ENCODE results near the gene MAEA.

MAEA gene

GRCh38 chr4:1241936-1242505, 47.7 kb upstream of the MAEA start:
- Histone ChIP-seq H3K79me2 (ENCODE audit: insufficient read depth, low read depth) (peaks cover 48% of the 10 kb centered on the region), H3K4me2 (no peak overlapping the region), H3K4me1 (ENCODE audit: low read depth, poor library complexity, severe bottlenecking) (no peaks in the 10 kb centered on the region), H3K9ac (no peak overlapping the region), H2AFZ (ENCODE audit: low read depth) (no peak overlapping the region), H3K4me3 (IDR thresholded peaks at IDR 0.05; ENCODE audit: insufficient read depth, low read depth, low read length) (no peak overlapping the region), H3K36me3 (ENCODE audit: insufficient read depth) (no peaks in the 10 kb centered on the region), H4K20me1 (ENCODE audit: insufficient read depth) (no peaks in the 10 kb centered on the region), H3K27me3 (ENCODE audit: insufficient read depth, low read depth) (no peaks in the 10 kb centered on the region), H3K27ac (no peak overlapping the region)
- no peak for TF ChIP-seq CTCF (conservative IDR thresholded peaks at IDR 0.05; ENCODE audit: low read depth, low read length)

GRCh38 chr4:1242506-1243450, 46.9 kb upstream of the MAEA start:
- TF ChIP-seq CTCF (conservative IDR thresholded peaks at IDR 0.05; ENCODE audit: low read depth, low read length): no peak
- Histone ChIP-seq H3K4me2 (no peak overlapping the region), H3K9ac (no peak overlapping the region)

GRCh38 chr4:1243451-1244080, 46.1 kb upstream of the MAEA start:
- TF ChIP-seq CTCF (conservative IDR thresholded peaks at IDR 0.05; ENCODE audit: low read depth, low read length): no peak
- Histone ChIP-seq H3K9ac (no peak overlapping the region), H3K4me2 (no peak overlapping the region), H3K4me3 (IDR thresholded peaks at IDR 0.05; ENCODE audit: insufficient read depth, low read depth, low read length) (no peak overlapping the region), H3K36me3 (ENCODE audit: insufficient read depth) (no peaks in the 10 kb centered on the region), H3K27me3 (ENCODE audit: insufficient read depth, low read depth) (no peaks in the 10 kb centered on the region), H3K4me1 (ENCODE audit: low read depth, poor library complexity, severe bottlenecking) (no peaks in the 10 kb centered on the region), H3K27ac (no peak overlapping the region), H3K79me2 (ENCODE audit: insufficient read depth, low read depth) (peaks cover 56% of the 10 kb centered on the region), H2AFZ (ENCODE audit: low read depth) (no peak overlapping the region), H4K20me1 (ENCODE audit: insufficient read depth) (no peaks in the 10 kb centered on the region)

More at GRCh38 chr4:1242506-1243450, 46.9 kb upstream of the MAEA start:
- H3K4me3 ChIP-seq (IDR thresholded peaks at IDR 0.05; ENCODE audit: insufficient read depth, low read depth, low read length): no peak overlapping the region
- H2AFZ ChIP-seq (ENCODE audit: low read depth): no peak overlapping the region
- no peaks in the 10 kb centered on the region for H3K36me3 ChIP-seq (ENCODE audit: insufficient read depth)
- no peaks in the 10 kb centered on the region for H3K4me1 ChIP-seq (ENCODE audit: low read depth, poor library complexity, severe bottlenecking)
- no peak overlapping the region for H3K27ac ChIP-seq
- H4K20me1 ChIP-seq (ENCODE audit: insufficient read depth): no peaks in the 10 kb centered on the region
- H3K79me2 ChIP-seq (ENCODE audit: insufficient read depth, low read depth): peaks cover 55% of the 10 kb centered on the region
- no peaks in the 10 kb centered on the region for H3K27me3 ChIP-seq (ENCODE audit: insufficient read depth, low read depth)

GRCh38 chr4:1244081-1244977, 45.4 kb upstream of the MAEA start:
- no peaks in the 10 kb centered on the region for H3K36me3 ChIP-seq (ENCODE audit: insufficient read depth)
- no peak overlapping the region for H3K27ac ChIP-seq
- no peak for TF ChIP-seq CTCF (conservative IDR thresholded peaks at IDR 0.05; ENCODE audit: low read depth, low read length)
- H3K4me2 ChIP-seq: no peak overlapping the region
- H2AFZ ChIP-seq (ENCODE audit: low read depth): no peak overlapping the region
- H4K20me1 ChIP-seq (ENCODE audit: insufficient read depth): no peaks in the 10 kb centered on the region
- H3K27me3 ChIP-seq (ENCODE audit: insufficient read depth, low read depth): no peaks in the 10 kb centered on the region
- H3K9ac ChIP-seq: no peak overlapping the region
- peaks cover 56% of the 10 kb centered on the region for H3K79me2 ChIP-seq (ENCODE audit: insufficient read depth, low read depth)
- no peak overlapping the region for H3K4me3 ChIP-seq (IDR thresholded peaks at IDR 0.05; ENCODE audit: insufficient read depth, low read depth, low read length)
- no peaks in the 10 kb centered on the region for H3K4me1 ChIP-seq (ENCODE audit: low read depth, poor library complexity, severe bottlenecking)

All from KMS-11 (cell line).